ENCODE data around the gene ZNF354C. TPM values are rescaled to one million over a fixed set of nuclear protein-coding genes. Genes with fewer than 3 reads are reported as not detected.

The ZNF354C gene
- total and polyA plus RNA-seq, 2 of the 8 experiments (the other 6 are each of a cell fraction or from before 2014, with no cell fraction given): 0.85 to 2.3 TPM

GRCh38 chr5:179124853-179125788, 64.9 kb downstream of the ZNF354C start:
- no peak overlapping the region for H3K4me2 ChIP-seq (ENCODE audit: insufficient read depth in 1 of 2, low read depth in 2 of 2, low read length in 2 of 2)
- H2BK15ac ChIP-seq (ENCODE audit: low read length): no peak overlapping the region
- H2BK5ac ChIP-seq (ENCODE audit: low read depth, low read length): no peak overlapping the region
- H4K5ac ChIP-seq (ENCODE audit: insufficient read length, low read depth, low read length): no peak overlapping the region
- no peak overlapping the region for H2AK5ac ChIP-seq (ENCODE audit: low read depth, low read length)
- H3K9me3 ChIP-seq (ENCODE audit: insufficient read depth in 2 of 2, low read depth in 1 of 2, low read length in 1 of 2): peaks cover 26 to 78% of the 10 kb centered on the region in 2 experiments
- no peak overlapping the region for H3K14ac ChIP-seq (ENCODE audit: insufficient read length)
- no peaks in the 10 kb centered on the region for H4K20me1 ChIP-seq (replicated peaks in 1 of 2; ENCODE audit: control insufficient read depth in 1 of 2, insufficient read depth in 2 of 2, low read length in 2 of 2)
- H4K91ac ChIP-seq (replicated peaks; ENCODE audit: insufficient read length, low read length): no peak overlapping the region
- no peaks in the 10 kb centered on the region for H3K27me3 ChIP-seq (replicated peaks in 1 of 4; ENCODE audit: control insufficient read depth in 3 of 4, extremely low read depth in 1 of 4, insufficient read depth in 3 of 4, low read length in 3 of 4)
- POLR2A ChIA-PET (ENCODE audit: partially characterized antibody): no interaction called here
- H3K4me3 ChIP-seq (ENCODE audit: extremely low read depth in 1 of 4, insufficient read depth in 2 of 4, low read depth in 3 of 4, low read length in 4 of 4): no peak overlapping the region; a peak in 1 of 8 replicates
- H2BK120ac ChIP-seq (replicated peaks; ENCODE audit: low read depth, low read length): no peak overlapping the region
- no peak overlapping the region for H3K9ac ChIP-seq (replicated peaks in 1 of 4; ENCODE audit: extremely low read depth in 1 of 4, low read depth in 3 of 4, low read length in 3 of 4)
- CTCF ChIA-PET (ENCODE audit: partially characterized antibody): interaction anchor here (0.6 kb wide), 2 partner anchors 54 to 1056 kb away, joined by 3 to 4 read pairs; no protein-coding TSS in a partner anchor
- no peak overlapping the region for H3K56ac ChIP-seq (replicated peaks; ENCODE audit: insufficient read length, low read depth, low read length)
- TF ChIP-seq MAFK (IDR thresholded peaks at IDR 0.05; ENCODE audit: low read depth, low read length) (no peak), JUND (IDR thresholded peaks at IDR 0.05; ENCODE audit: low read length) (no peak), HDAC2 (IDR thresholded peaks at IDR 0.05; ENCODE audit: borderline replicate concordance in 1 of 2, low read depth in 2 of 2, low read length in 2 of 2) (no peak), RNF2 (IDR thresholded peaks at IDR 0.05; ENCODE audit: borderline replicate concordance, low read depth, low read length, missing control alignments, poor library complexity, severe bottlenecking) (no peak), CTBP2 (IDR thresholded peaks at IDR 0.05; ENCODE audit: borderline replicate concordance, insufficient read depth, insufficient read length, low read length) (no peak), GTF2F1 (IDR thresholded peaks at IDR 0.05; ENCODE audit: borderline replicate concordance, low read depth, low read length) (no peak)
- no peaks in the 10 kb centered on the region for H3K23me2 ChIP-seq (ENCODE audit: low read depth, low read length)
- H4K8ac ChIP-seq (ENCODE audit: extremely low read depth, insufficient read depth, low read length): no peak overlapping the region
- no peak overlapping the region for H3K18ac ChIP-seq (ENCODE audit: extremely low read depth, low read length)
- H2BK20ac ChIP-seq (ENCODE audit: low read length): no peak overlapping the region
- no peak overlapping the region for H2AFZ ChIP-seq (ENCODE audit: low read length)
- H3K79me2 ChIP-seq (ENCODE audit: control insufficient read depth in 1 of 2, insufficient read depth in 2 of 2, low read length in 2 of 2): no peaks in the 10 kb centered on the region
- no peak overlapping the region for H3K27ac ChIP-seq (ENCODE audit: low read depth, low read length)
- 92% methylated on average over 41 of the region's 43 CpGs; no CpG with 5 or more reads in 1 of the 2 experiments for WGBS, 2 experiments (ENCODE audit: extremely low coverage in 1 of 2, insufficient coverage in 1 of 2, insufficient read length in 1 of 2, insufficient replicate concordance in 2 of 2, low coverage in 1 of 2, low lambda C conversion rate in 2 of 2, missing lambda C conversion rate in 1 of 2)
- H3K23ac ChIP-seq (ENCODE audit: insufficient read length): no peak overlapping the region
- no peaks in the 10 kb centered on the region for H3K79me1 ChIP-seq (ENCODE audit: low read depth, low read length)
- FAIRE-seq (no peak), DNase-seq (ENCODE audit: low read depth in 1 of 2, low spot score in 2 of 2) (no peak)
- 0 out of 8 replicates have a peak, but pooled peaks cover 0 to 2% (median 0%) of the 10 kb centered on the region in 4 experiments for H3K36me3 ChIP-seq (ENCODE audit: control insufficient read depth in 2 of 4, insufficient read depth in 4 of 4, low read length in 3 of 4)
- H2BK12ac ChIP-seq (ENCODE audit: low read depth, low read length): no peak overlapping the region
- no peaks in the 10 kb centered on the region for H3K4me1 ChIP-seq (replicated peaks in 1 of 4; ENCODE audit: control insufficient read depth in 3 of 4, insufficient read depth in 4 of 4, low read length in 3 of 4)
- H3K4ac ChIP-seq (replicated peaks; ENCODE audit: insufficient read length, low read depth, low read length): no peak overlapping the region
